Measurements from ENCODE around the gene DIPK1B. TPM values are rescaled to one million over a fixed set of nuclear protein-coding genes. Genes with fewer than 3 reads are reported as not detected.

Gene DIPK1B
- total RNA-seq, 1 experiment from 2014 or later: 45.4 TPM

DNA sequence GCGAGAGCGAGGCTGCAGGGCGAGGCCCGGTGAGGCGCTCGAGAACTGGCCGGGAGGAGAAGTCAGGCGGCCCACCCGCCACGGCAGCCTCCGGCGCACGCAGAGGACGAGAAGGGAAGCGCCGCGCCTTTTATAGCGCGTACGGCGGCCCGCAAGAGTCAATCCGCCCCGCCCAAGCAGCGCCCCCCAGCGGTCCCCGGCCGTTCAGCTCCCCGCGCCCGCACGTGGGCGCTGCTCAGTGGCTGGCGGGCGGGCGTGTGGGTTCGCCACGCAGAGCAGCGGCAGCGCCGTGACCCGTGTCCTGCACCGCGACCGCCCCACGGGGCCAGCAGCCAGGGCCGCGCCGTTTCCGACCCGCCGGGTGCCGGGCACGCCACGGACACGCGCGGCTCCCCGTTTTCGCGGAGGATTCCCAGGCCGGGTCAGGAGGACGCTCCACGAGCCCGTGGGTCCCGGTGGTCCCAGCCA lies 15.7 kb downstream of the DIPK1B start:
- ATAC-seq (peak; percentile 6), DNase-seq (ENCODE audit: low spot score) (peak; percentile 80)
- H3K36me3 Mint-ChIP-seq: peaks cover 36% of the 10 kb centered on the region
- peaks cover 21% of the 10 kb centered on the region for H3K4me1 Mint-ChIP-seq
- no peak overlapping the region for H3K27ac Mint-ChIP-seq
- ChIA-PET CTCF (interaction anchor here (0.7 to 3.4 kb wide), 20 partner anchors 8 to 382 kb away, joined by 3 to 40 read pairs (median 6); partner anchors contain the start of genes AGPAT2, LCN10, LCN15 and LCN8), POLR2A (interaction anchor here (1.0 to 1.3 kb wide), 5 partner anchors 8 to 513 kb away, joined by 3 read pairs; partner anchors contain the start of gene TUBB4B)
- no peaks in the 10 kb centered on the region for H3K9me3 Mint-ChIP-seq
- peak overlapping the region; percentile 99; the same call in 1 of the 2 replicates for H3K4me3 Mint-ChIP-seq
- no peaks in the 10 kb centered on the region for H3K27me3 Mint-ChIP-seq (ENCODE audit: low read depth)
- TF ChIP-seq OVOL2 (CRISPR knock-in tag; IDR thresholded peaks at IDR 0.05; ENCODE audit: borderline replicate concordance): no peak; the same call in 1 of the 2 replicates
- TF ChIP-seq ETV6 (CRISPR knock-in tag; IDR thresholded peaks at IDR 0.05): peak; percentile 70
- TF ChIP-seq MYBL2 (CRISPR knock-in tag; IDR thresholded peaks at IDR 0.05): no peak; the same call in 1 of the 2 replicates
- peak; percentile 78 for TF ChIP-seq FOXP1 (CRISPR knock-in tag; IDR thresholded peaks at IDR 0.05; ENCODE audit: borderline replicate concordance)
- TF ChIP-seq, protein P1, sequence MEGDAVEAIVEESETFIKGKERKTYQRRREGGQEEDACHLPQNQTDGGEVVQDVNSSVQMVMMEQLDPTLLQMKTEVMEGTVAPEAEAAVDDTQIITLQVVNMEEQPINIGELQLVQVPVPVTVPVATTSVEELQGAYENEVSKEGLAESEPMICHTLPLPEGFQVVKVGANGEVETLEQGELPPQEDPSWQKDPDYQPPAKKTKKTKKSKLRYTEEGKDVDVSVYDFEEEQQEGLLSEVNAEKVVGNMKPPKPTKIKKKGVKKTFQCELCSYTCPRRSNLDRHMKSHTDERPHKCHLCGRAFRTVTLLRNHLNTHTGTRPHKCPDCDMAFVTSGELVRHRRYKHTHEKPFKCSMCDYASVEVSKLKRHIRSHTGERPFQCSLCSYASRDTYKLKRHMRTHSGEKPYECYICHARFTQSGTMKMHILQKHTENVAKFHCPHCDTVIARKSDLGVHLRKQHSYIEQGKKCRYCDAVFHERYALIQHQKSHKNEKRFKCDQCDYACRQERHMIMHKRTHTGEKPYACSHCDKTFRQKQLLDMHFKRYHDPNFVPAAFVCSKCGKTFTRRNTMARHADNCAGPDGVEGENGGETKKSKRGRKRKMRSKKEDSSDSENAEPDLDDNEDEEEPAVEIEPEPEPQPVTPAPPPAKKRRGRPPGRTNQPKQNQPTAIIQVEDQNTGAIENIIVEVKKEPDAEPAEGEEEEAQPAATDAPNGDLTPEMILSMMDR (IDR thresholded peaks at IDR 0.05): peak; percentile 84
- TF ChIP-seq, protein P2, sequence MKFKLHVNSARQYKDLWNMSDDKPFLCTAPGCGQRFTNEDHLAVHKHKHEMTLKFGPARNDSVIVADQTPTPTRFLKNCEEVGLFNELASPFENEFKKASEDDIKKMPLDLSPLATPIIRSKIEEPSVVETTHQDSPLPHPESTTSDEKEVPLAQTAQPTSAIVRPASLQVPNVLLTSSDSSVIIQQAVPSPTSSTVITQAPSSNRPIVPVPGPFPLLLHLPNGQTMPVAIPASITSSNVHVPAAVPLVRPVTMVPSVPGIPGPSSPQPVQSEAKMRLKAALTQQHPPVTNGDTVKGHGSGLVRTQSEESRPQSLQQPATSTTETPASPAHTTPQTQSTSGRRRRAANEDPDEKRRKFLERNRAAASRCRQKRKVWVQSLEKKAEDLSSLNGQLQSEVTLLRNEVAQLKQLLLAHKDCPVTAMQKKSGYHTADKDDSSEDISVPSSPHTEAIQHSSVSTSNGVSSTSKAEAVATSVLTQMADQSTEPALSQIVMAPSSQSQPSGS (CRISPR knock-in tag; IDR thresholded peaks at IDR 0.05; ENCODE audit: borderline replicate concordance, low read depth): no peak
- 0 out of 2 replicates have a peak, but pooled peaks have one; percentile 23 for TF ChIP-seq TCF7 (CRISPR knock-in tag; IDR thresholded peaks at IDR 0.05; ENCODE audit: low read depth)
- TF ChIP-seq ZNF423 (CRISPR knock-in tag; IDR thresholded peaks at IDR 0.05): no peak
- no peak for TF ChIP-seq FOXJ3 (CRISPR knock-in tag; IDR thresholded peaks at IDR 0.05; ENCODE audit: borderline replicate concordance)
- TF ChIP-seq, protein P3, sequence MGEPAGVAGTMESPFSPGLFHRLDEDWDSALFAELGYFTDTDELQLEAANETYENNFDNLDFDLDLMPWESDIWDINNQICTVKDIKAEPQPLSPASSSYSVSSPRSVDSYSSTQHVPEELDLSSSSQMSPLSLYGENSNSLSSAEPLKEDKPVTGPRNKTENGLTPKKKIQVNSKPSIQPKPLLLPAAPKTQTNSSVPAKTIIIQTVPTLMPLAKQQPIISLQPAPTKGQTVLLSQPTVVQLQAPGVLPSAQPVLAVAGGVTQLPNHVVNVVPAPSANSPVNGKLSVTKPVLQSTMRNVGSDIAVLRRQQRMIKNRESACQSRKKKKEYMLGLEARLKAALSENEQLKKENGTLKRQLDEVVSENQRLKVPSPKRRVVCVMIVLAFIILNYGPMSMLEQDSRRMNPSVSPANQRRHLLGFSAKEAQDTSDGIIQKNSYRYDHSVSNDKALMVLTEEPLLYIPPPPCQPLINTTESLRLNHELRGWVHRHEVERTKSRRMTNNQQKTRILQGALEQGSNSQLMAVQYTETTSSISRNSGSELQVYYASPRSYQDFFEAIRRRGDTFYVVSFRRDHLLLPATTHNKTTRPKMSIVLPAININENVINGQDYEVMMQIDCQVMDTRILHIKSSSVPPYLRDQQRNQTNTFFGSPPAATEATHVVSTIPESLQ (CRISPR knock-in tag; IDR thresholded peaks at IDR 0.05): no peak
- TF ChIP-seq NFYB (CRISPR knock-in tag; conservative IDR thresholded peaks at IDR 0.05; ENCODE audit: low read depth): 0 out of 2 replicates have a peak, but pooled peaks have one; percentile 28
- TF ChIP-seq, protein P4, sequence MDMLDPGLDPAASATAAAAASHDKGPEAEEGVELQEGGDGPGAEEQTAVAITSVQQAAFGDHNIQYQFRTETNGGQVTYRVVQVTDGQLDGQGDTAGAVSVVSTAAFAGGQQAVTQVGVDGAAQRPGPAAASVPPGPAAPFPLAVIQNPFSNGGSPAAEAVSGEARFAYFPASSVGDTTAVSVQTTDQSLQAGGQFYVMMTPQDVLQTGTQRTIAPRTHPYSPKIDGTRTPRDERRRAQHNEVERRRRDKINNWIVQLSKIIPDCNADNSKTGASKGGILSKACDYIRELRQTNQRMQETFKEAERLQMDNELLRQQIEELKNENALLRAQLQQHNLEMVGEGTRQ (CRISPR knock-in tag; IDR thresholded peaks at IDR 0.05): peak; percentile 67
- TF ChIP-seq TEAD1 (CRISPR knock-in tag; IDR thresholded peaks at IDR 0.05): peak; percentile 83
- TF ChIP-seq GABPB1 (CRISPR knock-in tag; IDR thresholded peaks at IDR 0.05): peak; percentile 71; the same call in 1 of the 2 replicates
- TF ChIP-seq, protein P5, sequence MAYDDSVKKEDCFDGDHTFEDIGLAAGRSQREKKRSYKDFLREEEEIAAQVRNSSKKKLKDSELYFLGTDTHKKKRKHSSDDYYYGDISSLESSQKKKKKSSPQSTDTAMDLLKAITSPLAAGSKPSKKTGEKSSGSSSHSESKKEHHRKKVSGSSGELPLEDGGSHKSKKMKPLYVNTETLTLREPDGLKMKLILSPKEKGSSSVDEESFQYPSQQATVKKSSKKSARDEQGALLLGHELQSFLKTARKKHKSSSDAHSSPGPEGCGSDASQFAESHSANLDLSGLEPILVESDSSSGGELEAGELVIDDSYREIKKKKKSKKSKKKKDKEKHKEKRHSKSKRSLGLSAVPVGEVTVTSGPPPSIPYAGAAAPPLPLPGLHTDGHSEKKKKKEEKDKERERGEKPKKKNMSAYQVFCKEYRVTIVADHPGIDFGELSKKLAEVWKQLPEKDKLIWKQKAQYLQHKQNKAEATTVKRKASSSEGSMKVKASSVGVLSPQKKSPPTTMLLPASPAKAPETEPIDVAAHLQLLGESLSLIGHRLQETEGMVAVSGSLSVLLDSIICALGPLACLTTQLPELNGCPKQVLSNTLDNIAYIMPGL (CRISPR knock-in tag; IDR thresholded peaks at IDR 0.05): peak; percentile 79
- peak; percentile 59; the same call in 1 of the 2 replicates for TF ChIP-seq ZNF219 (CRISPR knock-in tag; IDR thresholded peaks at IDR 0.05; ENCODE audit: borderline replicate concordance)
- peak; percentile 69; the same call in 1 of the 2 replicates for TF ChIP-seq SMAD3 (CRISPR knock-in tag; IDR thresholded peaks at IDR 0.05; ENCODE audit: borderline replicate concordance)
- no peak for TF ChIP-seq NR3C1 (CRISPR knock-in tag; conservative IDR thresholded peaks at IDR 0.05; ENCODE audit: low read depth)
- 0 out of 2 replicates have a peak, but pooled peaks have one; percentile 56 for TF ChIP-seq EMX1 (CRISPR knock-in tag; IDR thresholded peaks at IDR 0.05)
- TF ChIP-seq, protein P6, sequence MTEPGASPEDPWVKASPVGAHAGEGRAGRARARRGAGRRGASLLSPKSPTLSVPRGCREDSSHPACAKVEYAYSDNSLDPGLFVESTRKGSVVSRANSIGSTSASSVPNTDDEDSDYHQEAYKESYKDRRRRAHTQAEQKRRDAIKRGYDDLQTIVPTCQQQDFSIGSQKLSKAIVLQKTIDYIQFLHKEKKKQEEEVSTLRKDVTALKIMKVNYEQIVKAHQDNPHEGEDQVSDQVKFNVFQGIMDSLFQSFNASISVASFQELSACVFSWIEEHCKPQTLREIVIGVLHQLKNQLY (CRISPR knock-in tag; IDR thresholded peaks at IDR 0.05): no peak
- no peak for TF ChIP-seq IRF2 (CRISPR knock-in tag; IDR thresholded peaks at IDR 0.05; ENCODE audit: borderline replicate concordance, low read depth)
- TF ChIP-seq ZNF121 (CRISPR knock-in tag; IDR thresholded peaks at IDR 0.05): no peak
- TF ChIP-seq, protein P7, sequence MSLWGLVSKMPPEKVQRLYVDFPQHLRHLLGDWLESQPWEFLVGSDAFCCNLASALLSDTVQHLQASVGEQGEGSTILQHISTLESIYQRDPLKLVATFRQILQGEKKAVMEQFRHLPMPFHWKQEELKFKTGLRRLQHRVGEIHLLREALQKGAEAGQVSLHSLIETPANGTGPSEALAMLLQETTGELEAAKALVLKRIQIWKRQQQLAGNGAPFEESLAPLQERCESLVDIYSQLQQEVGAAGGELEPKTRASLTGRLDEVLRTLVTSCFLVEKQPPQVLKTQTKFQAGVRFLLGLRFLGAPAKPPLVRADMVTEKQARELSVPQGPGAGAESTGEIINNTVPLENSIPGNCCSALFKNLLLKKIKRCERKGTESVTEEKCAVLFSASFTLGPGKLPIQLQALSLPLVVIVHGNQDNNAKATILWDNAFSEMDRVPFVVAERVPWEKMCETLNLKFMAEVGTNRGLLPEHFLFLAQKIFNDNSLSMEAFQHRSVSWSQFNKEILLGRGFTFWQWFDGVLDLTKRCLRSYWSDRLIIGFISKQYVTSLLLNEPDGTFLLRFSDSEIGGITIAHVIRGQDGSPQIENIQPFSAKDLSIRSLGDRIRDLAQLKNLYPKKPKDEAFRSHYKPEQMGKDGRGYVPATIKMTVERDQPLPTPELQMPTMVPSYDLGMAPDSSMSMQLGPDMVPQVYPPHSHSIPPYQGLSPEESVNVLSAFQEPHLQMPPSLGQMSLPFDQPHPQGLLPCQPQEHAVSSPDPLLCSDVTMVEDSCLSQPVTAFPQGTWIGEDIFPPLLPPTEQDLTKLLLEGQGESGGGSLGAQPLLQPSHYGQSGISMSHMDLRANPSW (CRISPR knock-in tag; conservative IDR thresholded peaks at IDR 0.05; ENCODE audit: low read depth): no peak
- peak; percentile 88 for TF ChIP-seq CREM (CRISPR knock-in tag; IDR thresholded peaks at IDR 0.05)
- TF ChIP-seq TP53 (CRISPR knock-in tag; IDR thresholded peaks at IDR 0.05): no peak
